HG02973 (cell line): Measurements from ENCODE around the gene MAP4K5.

ENCODE experiments used
- ATAC-seq: cut with Tn5 transposase; IDR thresholded peaks from one replicate; pipeline ENCODE4 v1.9.1; 2021; ENCODE audit warnings: moderate library complexity; ENCODE audit not compliant: unreplicated experiment

MAP4K5 gene

DNA sequence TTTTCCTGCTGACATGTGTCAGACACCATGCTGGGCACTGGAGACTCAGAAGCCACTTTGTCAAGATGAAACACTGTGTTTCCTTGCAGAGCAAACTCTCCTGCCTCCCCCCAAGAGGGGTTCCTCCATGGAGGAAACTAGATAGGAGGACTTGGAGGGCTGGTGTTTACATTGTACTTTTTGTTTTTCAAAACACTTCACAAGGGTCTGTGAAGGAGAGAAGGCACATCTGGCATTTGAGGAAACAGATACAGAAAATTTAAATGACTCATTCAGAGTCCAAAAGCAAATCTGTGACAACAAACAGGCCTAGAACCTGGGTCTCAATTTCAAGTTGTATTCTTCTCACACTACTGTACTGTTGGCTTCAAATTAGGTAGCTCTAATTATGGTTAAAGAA, 128.9 kb downstream of the MAP4K5 start:
- no peak for ATAC-seq

DNA sequence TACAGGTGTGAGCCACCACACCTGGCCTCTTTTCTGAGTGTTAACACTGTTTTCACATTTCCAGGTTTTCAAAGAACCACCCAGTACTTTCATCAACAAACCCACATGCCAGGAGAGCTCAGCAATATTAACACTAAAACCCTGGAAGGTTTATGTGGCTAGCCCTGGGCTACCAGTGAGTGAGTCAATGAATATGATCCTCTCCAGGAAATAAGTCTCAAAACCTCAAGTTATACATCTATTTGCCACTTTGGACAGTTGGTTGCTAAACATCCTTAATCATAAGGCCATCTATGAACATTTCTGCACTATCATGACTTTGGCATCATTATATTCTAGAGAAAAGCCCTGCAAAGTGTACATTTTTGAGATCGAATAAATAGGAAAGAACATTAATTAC, 129.4 kb downstream of the MAP4K5 start:
- ATAC-seq: no peak

DNA sequence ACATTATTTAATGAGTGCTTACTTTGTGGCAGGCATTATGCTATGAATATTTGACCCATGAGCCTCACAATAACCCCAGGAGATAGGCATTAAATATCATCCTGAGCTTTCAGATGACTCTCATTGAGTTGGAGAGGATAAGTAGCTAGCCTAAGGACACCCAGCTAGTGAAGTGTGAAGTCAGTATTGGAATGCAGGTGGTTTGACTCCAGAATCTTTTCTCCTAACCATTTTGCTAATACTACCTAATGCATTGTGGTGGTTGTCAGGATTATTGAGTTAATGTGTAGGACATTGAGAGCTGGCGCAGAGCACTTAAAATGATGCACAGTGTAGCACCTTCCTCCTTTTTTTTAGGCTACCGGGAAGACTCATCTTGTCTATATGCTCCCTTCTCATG, 131.9 kb downstream of the MAP4K5 start:
- ATAC-seq: no peak

DNA sequence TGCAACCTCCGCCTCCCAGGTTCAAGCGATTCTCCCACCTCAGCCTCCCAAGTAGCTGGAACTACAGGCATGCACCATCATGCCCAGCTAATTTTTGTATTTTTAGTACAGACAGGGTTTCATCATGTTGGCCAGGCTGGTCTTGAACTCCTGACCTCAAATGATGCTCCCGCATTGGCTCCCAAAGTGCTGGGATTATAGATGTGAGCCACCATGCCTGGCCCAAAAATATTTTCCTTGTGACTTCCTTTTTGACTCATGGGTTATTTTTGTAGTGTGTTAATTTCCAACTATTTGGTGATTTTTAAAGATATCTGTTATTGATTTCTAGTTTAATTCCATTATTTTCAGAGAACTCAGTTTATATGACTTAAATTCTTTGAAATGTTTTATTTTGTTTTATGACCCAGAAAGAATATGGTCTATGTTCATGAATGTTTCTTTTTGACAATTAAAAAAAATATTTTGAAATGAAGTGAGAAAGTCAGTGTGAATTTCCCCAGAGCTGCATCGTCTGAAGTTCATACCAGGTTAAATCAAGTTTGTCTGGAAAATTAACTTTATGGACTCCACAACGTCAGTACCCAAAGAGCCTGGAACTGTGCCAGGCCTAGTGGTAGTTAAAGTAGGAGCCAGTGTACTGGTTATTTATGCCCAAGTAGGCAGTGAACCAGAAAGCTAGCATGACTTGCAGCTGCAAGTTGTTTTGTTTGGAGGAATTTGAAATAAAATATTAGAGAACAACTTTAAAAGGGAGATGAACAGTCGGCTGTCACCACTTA, 132.9 kb downstream of the MAP4K5 start:
- ATAC-seq: no peak

DNA sequence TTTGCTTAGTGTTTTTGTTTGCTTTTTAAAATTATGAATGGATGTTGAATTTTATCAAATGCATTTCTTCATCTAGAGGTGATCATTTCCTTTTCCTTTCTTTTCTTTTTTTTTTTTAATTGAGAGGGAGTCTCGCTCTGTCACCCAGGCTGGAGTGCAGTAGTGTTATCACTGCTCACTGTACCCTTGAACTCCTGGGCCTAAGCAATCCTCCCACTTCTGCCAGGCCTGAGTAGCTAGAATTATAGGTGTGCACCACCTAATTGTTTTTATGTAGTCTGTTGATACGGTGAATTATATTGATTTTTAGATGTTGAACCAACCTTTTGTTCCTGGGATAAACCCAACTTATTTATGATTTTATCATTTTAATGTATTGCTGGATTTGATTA, 134.2 kb downstream of the MAP4K5 start:
- ATAC-seq: no peak

DNA sequence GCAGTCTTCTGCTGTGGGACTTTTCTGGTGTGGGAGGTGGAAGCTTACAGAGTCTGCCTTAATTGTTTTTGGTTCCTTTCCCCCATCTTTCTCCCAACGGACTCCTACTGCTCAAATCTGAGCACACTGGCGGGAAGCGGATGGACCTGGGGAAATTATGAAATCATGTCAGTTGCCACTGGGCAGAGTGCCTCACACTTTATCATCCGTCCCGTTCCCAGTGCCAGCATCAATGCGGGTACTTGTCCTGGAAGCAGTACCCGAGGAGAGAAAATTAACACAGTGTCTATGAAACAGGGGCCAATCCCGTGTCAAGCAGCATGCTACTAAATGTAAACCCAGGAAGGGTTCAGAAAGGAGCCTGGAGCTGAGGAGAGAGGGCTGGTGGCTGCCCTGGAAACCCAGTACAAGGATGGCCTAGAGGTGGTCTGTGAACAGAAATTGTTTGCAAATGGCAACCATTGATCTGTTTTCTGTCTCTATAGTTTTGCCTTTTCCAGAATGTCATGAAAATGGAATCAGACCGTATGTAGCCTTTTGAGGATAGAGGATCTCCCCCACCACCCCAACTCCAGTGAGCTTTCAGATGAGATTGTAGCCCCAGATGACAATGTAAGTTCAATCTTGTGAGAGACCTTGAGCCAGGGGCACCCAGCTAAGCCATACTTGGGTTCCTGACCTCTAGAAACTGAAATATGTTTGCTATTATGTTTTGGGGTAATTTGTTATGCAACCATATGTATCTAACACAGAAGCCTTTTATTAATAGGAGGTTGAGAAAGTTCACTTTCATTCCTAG, 134.8 kb downstream of the MAP4K5 start:
- no peak for ATAC-seq

DNA sequence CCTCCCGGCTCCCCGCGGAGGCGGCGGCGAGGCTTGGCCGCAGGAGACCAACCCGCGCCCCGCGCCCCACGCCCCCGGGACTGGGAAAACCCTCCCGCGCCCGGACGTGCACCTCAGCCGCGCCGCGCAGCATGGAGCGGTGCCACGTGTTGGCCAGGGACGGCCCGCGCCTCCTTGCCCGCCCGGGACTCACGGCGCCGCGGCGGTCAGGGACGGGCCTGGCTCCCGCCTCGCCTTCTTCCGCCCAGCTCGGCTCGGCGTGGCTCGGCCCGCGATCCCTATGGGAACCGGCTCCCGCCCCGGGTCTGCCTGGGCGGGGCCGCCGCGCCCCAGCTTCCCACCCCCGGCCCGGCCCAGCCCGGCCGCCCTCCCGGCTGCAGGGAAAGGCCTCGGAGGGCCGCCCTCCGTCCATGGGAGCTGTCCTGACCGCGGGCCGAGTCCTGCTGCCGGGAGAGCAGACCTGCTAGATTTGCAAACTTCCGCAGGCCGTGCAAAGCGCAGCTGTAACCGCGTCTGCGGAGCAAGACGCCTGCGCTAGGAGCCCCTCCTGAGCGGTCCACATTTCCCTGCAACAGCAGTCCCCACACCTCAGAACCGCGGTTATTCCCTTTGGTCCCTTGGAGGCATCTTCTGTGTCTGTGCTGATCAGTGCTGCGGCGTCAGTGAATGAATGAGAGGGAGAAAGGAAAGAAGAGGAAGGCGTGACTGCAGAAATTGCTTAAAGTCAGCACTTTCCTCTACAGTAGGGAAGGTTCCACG, 135.6 kb downstream of the MAP4K5 start, which contains the start of gene CDKL1:
Gene CDKL1, minus strand, starts transcription at position 251 of the 759 bp plus-strand sequence. CDS start 1,013 bp downstream, outside the sequence.
- peak; percentile 55 for ATAC-seq

DNA sequence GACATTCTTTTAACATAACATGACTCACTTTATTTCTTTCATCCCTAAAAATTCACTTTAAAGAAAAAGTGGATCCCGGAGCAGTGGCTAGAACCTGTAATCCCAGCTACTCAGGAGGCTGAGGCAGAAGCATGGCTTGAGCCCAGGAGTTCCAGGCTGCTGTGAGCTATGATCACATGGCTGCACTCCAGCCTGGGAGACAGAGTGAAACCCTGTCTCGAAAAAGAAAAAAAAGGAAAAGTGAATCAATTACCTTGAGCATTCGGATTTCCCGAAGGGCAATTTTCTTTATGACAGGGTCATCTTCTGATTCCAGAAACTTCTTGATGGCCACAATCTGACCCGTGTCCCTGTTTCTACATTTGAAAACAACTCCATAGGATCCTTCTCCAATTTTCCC, 136.9 kb downstream of the MAP4K5 start:
- no peak for ATAC-seq

DNA sequence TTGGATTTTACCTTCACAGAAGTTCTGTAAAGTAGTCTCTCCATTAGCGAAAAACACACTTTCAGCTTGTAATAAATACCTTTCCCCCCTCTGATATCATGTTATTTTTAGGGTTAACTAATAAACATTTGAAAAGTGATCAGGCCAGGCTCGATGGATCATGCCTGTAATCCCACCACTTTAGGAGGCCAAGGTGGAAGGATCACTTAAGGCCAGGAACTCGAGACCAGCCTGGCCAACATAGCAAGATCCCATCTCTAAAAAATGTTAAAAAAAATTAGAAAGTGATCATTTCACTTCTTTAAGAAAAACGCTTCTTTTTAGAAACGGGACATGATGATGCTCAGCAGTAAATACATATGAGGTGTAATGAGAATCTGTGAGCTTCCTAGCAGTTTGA, 137.7 kb downstream of the MAP4K5 start:
- ATAC-seq: no peak

DNA sequence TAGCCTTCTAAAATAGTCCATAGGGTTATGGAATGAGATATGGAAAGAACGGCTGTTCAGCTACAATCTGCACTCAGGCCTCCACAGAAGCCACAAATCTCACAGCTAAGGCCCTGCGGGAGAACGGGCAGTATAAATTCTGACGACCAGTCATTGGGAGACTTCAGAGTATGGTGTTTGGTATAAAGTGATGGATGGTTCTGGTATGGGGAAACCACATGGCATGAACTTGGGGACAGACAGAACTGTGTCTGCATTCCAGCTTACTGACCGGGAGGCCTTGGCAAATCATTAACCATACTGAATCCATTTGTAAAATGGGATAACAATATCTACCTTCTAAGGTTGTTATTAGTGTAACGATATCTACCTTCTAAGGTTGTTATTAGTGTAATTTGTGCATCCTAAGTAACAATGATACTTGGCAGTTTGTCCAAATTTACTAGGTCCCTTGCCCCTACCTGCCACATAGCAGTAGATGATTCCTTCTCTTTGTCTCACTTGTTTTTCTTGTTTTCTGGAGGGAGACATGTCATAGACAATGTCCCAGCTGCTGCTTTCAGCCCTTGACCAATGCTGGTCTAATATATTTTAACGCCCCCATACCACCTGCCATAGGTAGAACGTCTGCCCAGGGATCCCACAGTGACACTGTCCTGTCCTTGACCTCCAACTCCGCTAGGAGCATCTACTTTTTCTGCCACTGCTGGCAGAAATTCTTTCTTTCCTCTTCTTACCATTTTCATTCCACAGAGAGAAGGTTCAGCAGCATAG, 142.5 kb downstream of the MAP4K5 start:
- no peak for ATAC-seq

DNA sequence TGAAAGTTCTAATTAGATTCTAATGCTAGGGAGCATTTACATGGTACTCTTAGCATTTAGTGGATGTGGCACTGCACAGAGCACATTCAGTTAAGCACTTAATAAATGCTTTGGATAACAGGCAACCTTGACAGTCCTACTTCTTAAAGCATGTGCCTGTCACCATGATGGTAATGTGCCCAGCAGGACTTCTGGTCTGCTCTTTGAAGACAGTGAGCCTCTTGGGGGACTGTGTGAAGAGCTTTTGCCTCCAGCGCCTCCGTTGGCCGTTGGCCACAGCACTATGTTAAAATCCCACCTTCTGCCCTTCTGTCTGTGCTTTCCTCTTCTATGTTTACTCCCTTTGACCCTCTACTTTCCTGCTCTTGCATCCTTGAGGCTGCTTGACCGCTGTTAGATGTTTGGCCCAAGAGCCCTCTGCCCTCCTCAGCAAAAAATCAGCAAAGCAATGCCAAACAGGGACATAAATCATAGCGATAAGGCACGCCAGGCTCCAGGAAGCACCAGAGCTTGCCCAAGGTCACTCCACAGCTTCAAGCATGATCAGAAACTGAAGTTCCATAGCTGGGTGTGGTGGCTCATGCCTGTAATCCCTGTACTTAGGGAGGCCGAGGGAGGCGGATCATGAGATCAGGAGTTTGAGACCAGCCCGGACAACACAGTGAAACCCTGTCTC, 144.0 kb downstream of the MAP4K5 start:
- ATAC-seq: no peak

DNA sequence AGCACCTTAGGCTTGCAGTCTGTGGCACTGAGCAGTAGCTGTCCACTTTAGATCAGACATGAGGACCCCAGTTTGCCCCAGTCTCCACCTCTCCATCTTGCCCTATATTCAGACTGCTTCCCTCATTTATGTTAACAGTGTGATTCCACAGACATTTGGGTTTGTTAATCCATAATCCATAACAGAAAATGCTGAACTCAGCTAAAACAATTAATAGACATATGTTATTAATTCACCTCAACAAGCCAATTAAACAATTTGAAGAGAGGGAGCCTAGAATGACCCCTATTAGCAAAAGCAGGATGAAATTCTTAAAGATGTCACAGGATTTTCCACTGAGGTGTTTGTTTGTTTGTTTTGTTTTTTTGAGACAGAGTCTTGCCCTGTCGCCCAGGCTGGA, 144.8 kb downstream of the MAP4K5 start:
- ATAC-seq: no peak

DNA sequence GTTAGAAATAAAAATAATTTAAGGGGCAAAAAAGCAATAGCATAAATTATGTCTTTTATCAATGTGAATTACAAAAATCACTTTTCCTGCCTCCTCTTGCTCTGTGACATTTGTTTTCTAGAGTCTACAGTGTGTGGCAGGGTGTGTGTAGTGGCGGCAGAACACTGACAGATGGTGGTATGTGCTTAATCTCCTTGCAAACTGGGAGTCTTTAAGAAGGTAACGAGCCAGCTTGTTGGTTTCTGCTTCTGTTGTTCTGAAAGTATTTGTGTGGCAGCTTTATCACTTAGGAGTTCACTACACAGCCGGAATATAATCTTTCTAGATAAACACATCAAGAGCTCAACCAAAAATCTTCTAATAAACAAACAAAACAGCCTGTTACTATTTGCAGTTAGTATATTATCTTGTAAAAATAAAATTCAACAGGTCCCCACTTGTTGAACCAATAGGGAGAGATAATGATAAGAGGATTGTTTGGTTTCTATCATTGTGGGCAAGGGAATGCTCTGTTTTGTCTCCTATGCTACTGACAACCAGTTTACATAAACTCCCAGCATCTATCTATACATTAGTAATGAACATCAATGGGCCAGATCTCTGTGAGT, 148.6 kb downstream of the MAP4K5 start:
- ATAC-seq: no peak

DNA sequence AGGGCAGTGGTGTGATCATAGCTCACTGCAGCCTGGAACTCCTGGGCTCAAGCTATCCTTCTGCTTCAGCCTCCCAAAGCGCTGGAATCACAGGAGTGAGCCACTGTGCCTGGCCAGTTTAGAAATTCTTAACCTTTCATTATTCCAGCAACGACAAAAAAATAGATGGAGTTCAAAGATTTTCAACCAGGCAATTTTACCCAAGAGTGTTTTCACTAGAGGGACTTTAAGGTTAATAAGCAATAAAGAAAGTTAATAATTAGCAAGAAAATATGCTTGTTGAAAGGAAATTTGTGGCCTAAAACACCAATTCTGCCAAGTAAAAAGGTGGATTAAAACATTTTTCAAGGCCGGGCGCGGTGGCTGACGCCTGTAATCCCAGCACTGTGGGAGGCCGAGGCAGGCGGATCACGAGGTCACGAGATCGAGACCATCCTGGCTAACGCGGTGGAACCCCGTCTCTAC, 150.5 kb downstream of the MAP4K5 start:
- ATAC-seq: no peak

DNA sequence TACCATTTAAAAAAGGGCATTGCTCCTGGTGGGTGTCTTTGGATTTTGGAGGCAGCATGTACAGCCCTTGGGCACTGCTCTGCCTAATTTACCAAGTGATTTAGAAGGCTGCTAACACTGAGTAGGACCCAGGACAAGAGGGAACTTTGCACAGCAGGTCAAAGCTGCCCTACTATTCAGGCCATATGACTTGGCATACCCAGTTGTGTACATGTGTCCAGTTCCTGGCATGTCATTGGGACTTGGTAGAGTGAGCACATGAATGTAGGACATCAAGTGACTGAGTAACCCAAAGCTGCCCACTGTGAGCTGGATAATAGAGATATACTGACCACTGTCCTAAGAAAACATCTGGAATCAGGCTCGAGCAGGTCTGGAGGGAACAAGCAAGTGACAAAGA, 151.4 kb downstream of the MAP4K5 start:
- no peak for ATAC-seq

DNA sequence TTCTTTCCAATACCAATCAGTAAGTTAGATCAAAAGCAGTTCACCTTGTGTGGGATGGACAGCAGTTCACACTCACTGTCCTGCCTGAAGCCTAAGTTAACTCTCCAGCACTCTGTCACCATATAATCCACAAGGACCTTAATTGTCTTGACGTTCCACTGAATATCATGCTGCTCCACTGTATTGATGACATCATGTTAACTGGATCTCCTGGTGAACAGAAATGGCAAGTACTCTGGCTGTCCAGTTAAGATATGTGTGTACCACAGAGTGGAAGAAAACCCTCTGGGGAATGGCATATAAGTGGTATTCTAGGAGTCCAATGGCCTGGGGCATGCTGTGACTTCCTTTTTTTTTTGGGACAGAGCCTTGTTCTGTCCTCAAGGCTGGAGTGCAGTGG, 151.9 kb downstream of the MAP4K5 start:
- ATAC-seq: no peak

DNA sequence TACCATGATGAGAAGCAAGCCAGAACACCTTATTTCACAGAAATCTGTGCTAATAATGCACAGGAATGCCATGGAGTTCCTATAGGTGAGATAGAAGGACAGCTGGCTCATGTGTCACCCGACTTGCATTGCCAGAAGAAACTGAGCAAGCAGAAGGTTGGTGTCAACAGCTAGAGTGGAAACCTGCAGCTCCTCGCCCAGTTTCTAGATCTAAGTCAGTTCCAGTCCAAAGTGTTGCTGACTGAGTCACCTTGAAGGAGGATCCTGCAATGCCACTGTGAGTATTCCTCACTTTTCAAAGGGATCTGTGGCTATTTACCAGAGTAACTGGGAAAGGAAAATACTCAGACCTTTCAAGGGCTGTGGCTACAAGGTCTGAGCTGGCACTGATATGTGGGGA, 152.8 kb downstream of the MAP4K5 start:
- ATAC-seq: no peak

DNA sequence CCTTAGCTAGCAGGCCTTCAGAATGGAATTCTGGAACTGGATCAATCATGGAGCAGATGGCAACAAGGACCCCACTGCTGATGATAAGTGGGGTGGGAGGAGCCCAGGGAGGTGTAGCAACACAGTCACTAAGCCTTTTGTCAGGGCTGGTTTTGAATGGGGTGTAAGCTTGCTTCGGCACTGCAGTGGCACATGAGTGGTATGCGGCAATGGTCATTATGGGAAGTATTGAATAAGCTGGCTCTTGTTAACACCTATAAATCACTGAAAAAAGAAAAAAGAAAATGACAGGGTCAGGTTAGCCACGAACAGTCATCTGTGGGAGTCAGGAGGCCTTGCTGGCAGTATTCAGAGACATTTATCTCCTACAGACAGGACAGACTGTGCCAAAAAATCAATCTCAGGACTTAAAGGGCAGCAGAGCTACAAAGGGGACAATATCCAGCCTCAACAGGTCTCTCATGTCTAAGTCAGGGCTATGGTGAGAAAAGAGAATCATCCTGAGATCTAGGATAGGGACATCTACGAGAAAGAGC, 154.8 kb downstream of the MAP4K5 start:
- no peak for ATAC-seq

DNA sequence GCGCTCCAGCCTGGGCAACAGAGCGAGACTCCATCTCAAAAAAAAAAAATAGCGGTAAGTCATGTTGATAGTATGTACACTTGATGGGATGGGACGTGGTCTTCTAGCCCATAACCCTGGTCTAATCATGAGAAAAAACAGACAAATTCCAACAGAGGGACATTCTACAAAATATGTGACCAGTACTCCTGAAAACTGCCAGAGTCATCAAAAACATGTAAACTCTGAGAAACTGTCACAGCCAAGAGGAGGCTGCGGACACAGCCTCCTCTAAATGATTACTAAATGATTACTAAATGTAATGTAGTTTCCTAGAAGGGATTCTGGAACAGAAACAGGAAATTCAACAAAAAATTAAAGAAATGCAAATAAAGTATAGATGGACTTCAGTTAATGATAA, 156.6 kb downstream of the MAP4K5 start:
- ATAC-seq: no peak
